CD4-positive, CD25-positive, alpha-beta regulatory T cell (primary cell): ENCODE results near the gene MYT1. TPM values are rescaled to one million over a fixed set of nuclear protein-coding genes. Genes with fewer than 3 reads are reported as not detected.

Source experiments
- ATAC-seq, 2 donors: fragments of 150-1000 bp; cut with Tn5 transposase; one replicate each; pipeline ENCODE4 v1.10.0; 2021; ENCODE audit warnings: low read depth in 2 of 2, moderate number of reproducible peaks in 2 of 2, moderate library complexity in 1 of 2
- DNase-seq, 3 donors: peaks; one replicate each; pipeline versions ENCODE4 v3.0.0 to v3.0.0-alpha.2; 2012 to 2022; ENCODE audit warnings: mixed read lengths in 1 of 3
- H3K27ac ChIP-seq: one replicate; pipeline ENCODE4 v1.7.0; 2013; ENCODE audit warnings: mild to moderate bottlenecking, low read length; ENCODE audit not compliant: insufficient read depth, poor library complexity, severe bottlenecking
- H3K27me3 ChIP-seq: one replicate; pipeline ENCODE4 v1.7.0; 2013; ENCODE audit warnings: low read length; ENCODE audit not compliant: control insufficient read depth, insufficient read depth
- H3K36me3 ChIP-seq: one replicate; pipeline ENCODE4 v1.7.0; 2013; ENCODE audit warnings: mild to moderate bottlenecking, low read length, moderate library complexity; ENCODE audit not compliant: control insufficient read depth, insufficient read depth
- H3K4me1 ChIP-seq: 2 replicates; pipeline ENCODE4 v1.7.0; 2013; ENCODE audit warnings: mild to moderate bottlenecking, low read length; ENCODE audit not compliant: insufficient read depth, control insufficient read depth, poor library complexity, severe bottlenecking
- H3K4me3 ChIP-seq: one replicate; pipeline ENCODE4 v1.7.0; 2013; ENCODE audit warnings: low read depth, mild to moderate bottlenecking, low read length, moderate library complexity
- H3K9me3 ChIP-seq, 2 experiments: 1 replicate in 1 of 2; 2 replicates in 1 of 2; pipeline ENCODE4 v1.7.0; 2013; ENCODE audit warnings: low read length in 2 of 2, mild to moderate bottlenecking in 1 of 2, moderate library complexity in 1 of 2; ENCODE audit not compliant: control insufficient read depth in 2 of 2
- H3K27ac Mint-ChIP-seq, 3 donors: one replicate each; pipeline ENCODE4 v1.8.0; 2020 to 2022; ENCODE audit warnings: mild to moderate bottlenecking in 3 of 3, mixed read lengths in 3 of 3, moderate library complexity in 2 of 3
- H3K27me3 Mint-ChIP-seq: one replicate; pipeline ENCODE4 v1.8.0; 2022; ENCODE audit warnings: mild to moderate bottlenecking, mixed read lengths
- H3K36me3 Mint-ChIP-seq: one replicate; pipeline ENCODE4 v1.8.0; 2020; ENCODE audit warnings: mixed read lengths
- H3K4me1 Mint-ChIP-seq, 4 donors: one replicate each; pipeline ENCODE4 v1.8.0; 2020 to 2022; ENCODE audit warnings: mixed read lengths in 4 of 4, mild to moderate bottlenecking in 1 of 4
- H3K4me3 Mint-ChIP-seq, 4 donors: one replicate each; pipeline ENCODE4 v1.8.0; 2020 to 2022; ENCODE audit warnings: mild to moderate bottlenecking in 4 of 4, mixed read lengths in 4 of 4, moderate library complexity in 3 of 4
- H3K9me3 Mint-ChIP-seq, 7 donors: one replicate each; pipeline ENCODE4 v1.8.0; 2020 to 2022; ENCODE audit warnings: mixed read lengths in 7 of 7, mild to moderate bottlenecking in 3 of 7, moderate library complexity in 2 of 7
- polyA plus RNA-seq, 4 donors: library from polyadenylated mRNA; unstranded; fragments of 300-500 nt; fragmentation: Illumina TruSeq; gene quantifications; one replicate each; pipeline ENCODE4 v1.2.3, GENCODE V29; 2021
- total RNA-seq: library from RNA; stranded (reverse); gene quantifications from one replicate; pipeline ENCODE4 v1.2.3, GENCODE V29; 2022

The MYT1 gene
- total and polyA plus RNA-seq, 5 donors from 2014 or later, result 0.14 TPM; not detected in 4

DNA sequence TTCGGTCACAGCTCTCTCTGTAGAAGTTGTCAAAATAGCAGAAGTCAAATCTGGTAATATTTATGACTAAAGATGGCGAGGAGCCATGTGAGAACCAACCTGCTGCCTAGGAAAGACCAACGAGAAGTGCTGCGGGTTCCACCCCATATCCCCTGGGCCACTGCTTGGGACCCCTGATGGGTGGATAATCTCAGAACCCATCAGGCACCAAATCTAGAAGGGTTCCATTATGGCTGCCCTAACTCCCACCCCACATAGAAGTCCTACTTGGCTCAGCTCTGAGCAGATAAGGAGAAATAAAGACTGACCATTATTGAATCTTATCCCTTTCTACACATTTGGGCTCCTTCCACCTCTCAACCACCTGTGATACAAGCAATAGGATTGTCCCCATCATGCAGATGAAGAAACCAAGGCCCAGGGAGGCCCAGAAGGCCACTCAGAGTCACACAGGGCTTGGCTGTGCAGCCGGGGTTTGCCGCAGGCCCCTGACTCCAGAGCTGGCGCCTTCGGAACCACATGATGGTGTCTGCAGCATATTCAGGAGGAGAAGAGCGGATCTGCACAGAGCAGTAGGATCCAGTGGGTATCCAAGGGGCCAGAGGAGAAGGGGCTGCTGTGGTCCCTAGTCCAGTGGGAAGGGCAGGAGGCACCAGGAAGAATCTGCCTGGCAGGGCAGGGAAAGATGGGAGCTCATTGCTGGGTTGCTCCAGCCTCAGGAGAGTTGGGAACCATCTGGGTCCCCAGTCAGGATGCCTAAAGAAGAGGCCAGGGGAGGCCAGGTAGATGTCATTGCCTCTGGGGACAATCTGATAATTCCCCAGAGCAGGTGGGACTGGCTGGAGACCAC, 81.7 kb downstream of the MYT1 start:
- Mint-ChIP-seq H3K4me1 (peaks cover 0 to 2% (median 0%) of the 10 kb centered on the region in 4 donors), H3K36me3 (no peaks in the 10 kb centered on the region), H3K9me3 (no peaks in the 10 kb centered on the region), H3K4me3 (no peak overlapping the region), H3K27me3 (peaks cover 57% of the 10 kb centered on the region), H3K27ac (peak overlapping the region in 1 of 3 donors; percentile 54)
- no peaks in the 10 kb centered on the region for H3K36me3 ChIP-seq
- H3K27ac ChIP-seq, result no peak overlapping the region
- H3K4me1 ChIP-seq, result no peaks in the 10 kb centered on the region
- H3K9me3 ChIP-seq, result no peaks in the 10 kb centered on the region
- H3K27me3 ChIP-seq, result no peaks in the 10 kb centered on the region
- ATAC-seq (no peak), DNase-seq (no peak)
- no peak overlapping the region for H3K4me3 ChIP-seq

DNA sequence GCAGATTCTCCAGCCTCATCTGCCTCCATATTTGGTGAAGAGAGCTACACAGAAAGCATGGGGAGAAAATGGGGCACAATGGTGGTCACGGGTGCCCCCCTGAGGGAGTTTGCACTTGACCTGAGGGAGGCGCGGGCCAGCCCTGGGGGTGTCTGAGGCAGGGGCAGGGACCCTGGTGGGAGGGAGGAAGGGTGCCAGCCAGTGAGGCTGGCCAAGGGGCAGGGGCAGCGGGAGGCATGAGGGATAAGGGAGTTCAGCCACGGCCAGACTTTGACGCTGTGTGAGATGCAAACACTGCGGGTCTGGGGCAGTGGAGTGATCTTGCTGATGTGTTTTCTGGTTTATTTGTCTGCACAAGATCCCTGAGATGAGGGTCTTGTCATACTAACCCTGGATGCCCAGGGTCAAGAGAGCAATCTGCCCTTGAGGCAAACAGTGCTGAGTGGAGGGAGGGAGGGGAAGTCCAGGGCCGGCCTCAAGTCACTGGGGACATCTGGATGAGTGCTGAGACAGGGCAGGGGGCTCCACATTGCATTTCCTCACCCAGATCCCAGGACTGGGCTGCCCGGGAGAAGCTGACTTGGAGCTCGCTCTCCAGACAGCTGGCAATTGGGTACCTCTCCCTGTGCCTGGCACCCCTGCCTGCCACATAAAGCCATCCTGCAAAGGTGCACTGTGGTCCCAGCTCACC, 82.5 kb downstream of the MYT1 start:
- no peaks in the 10 kb centered on the region for H3K9me3 Mint-ChIP-seq
- H3K4me1 Mint-ChIP-seq, result peaks cover 0 to 2% (median 0%) of the 10 kb centered on the region in 4 donors
- ATAC-seq, result no peak
- no peak overlapping the region for H3K4me3 Mint-ChIP-seq
- Histone ChIP-seq H3K36me3 (no peaks in the 10 kb centered on the region), H3K27me3 (peaks cover 3% of the 10 kb centered on the region), H3K27ac (no peak overlapping the region), H3K4me3 (no peak overlapping the region), H3K4me1 (no peaks in the 10 kb centered on the region), H3K9me3 (no peaks in the 10 kb centered on the region)
- H3K36me3 Mint-ChIP-seq, result no peaks in the 10 kb centered on the region
- H3K27ac Mint-ChIP-seq, result peak overlapping the region in 1 of 3 donors; percentile 54
- DNase-seq, result no peak
- H3K27me3 Mint-ChIP-seq, result peaks cover 63% of the 10 kb centered on the region

DNA sequence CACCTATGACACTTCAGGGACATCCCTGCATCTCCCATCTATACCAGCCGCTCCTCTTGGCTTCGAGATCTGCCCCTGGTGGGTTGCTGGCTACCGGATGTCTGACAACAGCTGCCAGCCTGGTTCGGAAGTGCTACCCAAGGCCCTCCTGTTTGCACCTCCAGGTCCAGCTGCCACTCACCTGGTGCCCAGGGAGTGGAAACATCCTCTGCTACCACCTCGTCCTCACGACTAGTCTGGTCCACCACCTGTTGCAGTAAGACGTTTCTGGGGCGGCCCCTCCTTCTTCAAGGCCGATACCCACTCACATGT, 83.0 kb downstream of the MYT1 start:
- DNase-seq (no peak), ATAC-seq (no peak)
- H3K4me3 ChIP-seq, result no peak overlapping the region
- no peaks in the 10 kb centered on the region for H3K36me3 ChIP-seq
- Mint-ChIP-seq H3K36me3 (no peaks in the 10 kb centered on the region), H3K27ac (no peak overlapping the region), H3K4me3 (no peak overlapping the region), H3K27me3 (peaks cover 58% of the 10 kb centered on the region), H3K9me3 (no peaks in the 10 kb centered on the region), H3K4me1 (peaks cover 0 to 2% (median 0%) of the 10 kb centered on the region in 4 donors)
- H3K9me3 ChIP-seq, result no peaks in the 10 kb centered on the region
- H3K27me3 ChIP-seq, result peaks cover 4% of the 10 kb centered on the region
- no peak overlapping the region for H3K27ac ChIP-seq
- H3K4me1 ChIP-seq, result no peaks in the 10 kb centered on the region

DNA sequence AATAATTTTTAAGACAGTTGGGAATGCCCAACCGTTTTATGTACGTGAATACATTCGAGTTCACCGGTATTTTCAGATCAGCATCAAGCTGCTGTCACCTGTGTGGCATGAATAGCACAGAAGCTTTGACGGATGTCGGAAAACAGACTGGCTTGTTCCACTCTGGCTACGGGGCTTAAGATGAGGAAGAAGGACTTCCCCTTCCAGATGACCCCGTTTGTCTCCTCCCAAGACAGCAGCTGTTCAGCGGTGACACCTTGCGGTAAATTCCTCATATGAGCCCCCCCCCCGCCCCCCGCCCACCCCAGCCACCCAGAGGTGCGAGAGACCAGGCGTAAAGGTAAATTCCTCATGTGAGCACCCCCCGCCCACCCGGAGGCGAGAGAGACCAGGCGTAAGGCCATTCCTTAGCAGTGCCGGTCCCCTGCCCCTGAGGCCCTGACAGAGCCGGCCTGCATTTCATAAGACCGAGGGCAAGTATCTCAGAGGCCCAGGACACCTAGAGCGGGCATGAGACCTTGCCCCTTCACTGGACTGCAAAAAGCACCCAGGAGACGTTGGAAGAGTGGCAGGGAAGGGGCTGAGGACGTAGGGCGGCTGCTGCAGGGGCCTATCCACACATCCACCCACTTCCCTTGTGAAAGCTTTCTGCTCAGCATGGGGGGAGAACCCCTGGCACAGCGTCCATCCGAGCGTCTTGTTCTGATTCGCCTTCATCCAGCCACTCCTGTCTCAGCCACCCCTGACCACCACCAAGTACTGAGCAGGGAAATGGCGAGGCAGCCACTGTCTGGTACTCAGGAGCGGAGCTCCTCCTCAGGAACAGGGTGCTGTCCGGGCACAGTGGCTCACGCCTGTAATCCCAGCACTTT, 84.0 kb downstream of the MYT1 start:
- no peak for DNase-seq
- Histone ChIP-seq H3K9me3 (no peaks in the 10 kb centered on the region), H3K27me3 (peaks cover 6% of the 10 kb centered on the region), H3K4me1 (no peaks in the 10 kb centered on the region), H3K4me3 (no peak overlapping the region), H3K36me3 (no peaks in the 10 kb centered on the region), H3K27ac (no peak overlapping the region)
- Mint-ChIP-seq H3K9me3 (no peaks in the 10 kb centered on the region), H3K36me3 (no peaks in the 10 kb centered on the region), H3K27ac (no peak overlapping the region), H3K27me3 (peaks cover 58% of the 10 kb centered on the region), H3K4me3 (no peak overlapping the region), H3K4me1 (peaks cover 0 to 2% (median 0%) of the 10 kb centered on the region in 4 donors)
- no peak for ATAC-seq

DNA sequence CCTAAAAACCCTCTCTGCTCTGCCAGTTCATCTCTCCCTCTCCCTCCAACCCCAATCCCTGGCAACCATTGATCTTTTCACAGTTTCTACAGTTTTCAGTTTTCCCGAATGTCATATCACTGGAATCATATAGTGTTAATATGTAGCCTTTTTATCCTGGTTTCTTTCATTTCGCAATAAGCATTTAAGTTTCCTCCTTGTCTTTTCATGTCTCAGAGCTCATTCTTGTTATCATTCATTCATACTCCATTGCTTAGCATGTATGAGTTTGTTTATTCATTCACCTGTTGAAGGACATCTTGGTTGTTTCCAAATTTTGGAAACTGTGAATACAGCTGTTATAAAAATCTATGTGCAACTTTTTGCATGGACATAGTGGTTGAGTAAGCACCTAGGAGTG, 85.8 kb downstream of the MYT1 start:
- no peaks in the 10 kb centered on the region for H3K36me3 ChIP-seq
- Mint-ChIP-seq H3K27ac (no peak overlapping the region), H3K36me3 (no peaks in the 10 kb centered on the region), H3K4me3 (no peak overlapping the region), H3K9me3 (no peaks in the 10 kb centered on the region), H3K27me3 (peaks cover 54% of the 10 kb centered on the region), H3K4me1 (peaks cover 0 to 14% (median 5%) of the 10 kb centered on the region in 4 donors)
- no peak overlapping the region for H3K4me3 ChIP-seq
- H3K9me3 ChIP-seq, result no peaks in the 10 kb centered on the region
- H3K27ac ChIP-seq, result no peak overlapping the region
- H3K4me1 ChIP-seq, result peaks cover 1% of the 10 kb centered on the region
- ATAC-seq (no peak), DNase-seq (no peak)
- H3K27me3 ChIP-seq, result peaks cover 6% of the 10 kb centered on the region

DNA sequence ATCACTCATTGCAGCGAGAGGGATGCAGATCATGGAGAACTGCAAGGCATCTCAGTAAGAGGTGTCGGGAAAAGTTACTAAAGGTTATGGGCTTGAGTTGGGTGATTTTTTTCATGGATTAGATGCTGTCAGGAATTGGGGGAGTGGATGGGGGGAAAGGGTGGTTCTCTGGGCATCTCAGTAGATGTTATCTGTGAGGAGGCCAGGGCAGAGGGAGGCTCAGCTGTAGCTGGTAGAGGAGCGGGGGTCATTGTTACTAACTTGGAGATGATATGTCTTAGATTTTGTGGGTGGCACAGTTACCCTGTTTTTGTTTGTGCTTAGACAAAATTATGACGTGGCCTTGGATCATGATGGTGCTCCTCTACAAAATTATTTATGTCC, 88.7 kb downstream of the MYT1 start:
- DNase-seq (no peak), ATAC-seq (no peak)
- H3K4me1 ChIP-seq, result peaks cover 27% of the 10 kb centered on the region
- no peaks in the 10 kb centered on the region for H3K9me3 Mint-ChIP-seq
- peaks cover 3% of the 10 kb centered on the region for H3K36me3 Mint-ChIP-seq
- peaks cover 38% of the 10 kb centered on the region for H3K27me3 Mint-ChIP-seq
- peaks cover 19 to 33% (median 21%) of the 10 kb centered on the region in 4 donors for H3K4me1 Mint-ChIP-seq
- no peaks in the 10 kb centered on the region for H3K9me3 ChIP-seq
- peak overlapping the region in 2 of 3 donors; percentile 42 to 63 for H3K27ac Mint-ChIP-seq
- no peaks in the 10 kb centered on the region for H3K36me3 ChIP-seq
- H3K27me3 ChIP-seq, result peaks cover 6% of the 10 kb centered on the region
- no peak overlapping the region for H3K4me3 Mint-ChIP-seq
- H3K4me3 ChIP-seq, result no peak overlapping the region
- H3K27ac ChIP-seq, result no peak overlapping the region

DNA sequence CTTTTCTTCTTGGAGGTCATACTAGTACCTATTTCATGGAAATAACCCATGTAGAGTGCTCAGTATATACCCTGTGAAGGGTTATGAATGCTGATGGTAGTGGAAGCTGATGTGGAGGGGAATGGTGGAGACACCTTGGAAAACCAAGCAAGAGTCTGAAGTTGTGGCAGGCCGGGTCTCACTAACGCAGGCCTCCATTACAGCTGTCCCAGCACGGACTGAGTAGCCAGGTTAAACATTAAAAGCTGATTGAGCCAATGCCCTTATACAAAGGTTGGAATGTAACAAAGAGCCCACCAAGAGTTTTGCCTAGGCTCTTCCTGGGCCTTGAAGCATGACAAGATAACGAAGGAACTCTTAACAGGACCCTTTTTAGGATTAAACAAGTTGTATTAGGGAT, 89.2 kb downstream of the MYT1 start:
- ATAC-seq, result no peak
- peaks cover 6% of the 10 kb centered on the region for H3K27me3 ChIP-seq
- no peak overlapping the region for H3K27ac ChIP-seq
- H3K9me3 ChIP-seq, result no peaks in the 10 kb centered on the region
- Mint-ChIP-seq H3K27ac (no peak overlapping the region), H3K4me1 (peaks cover 24 to 37% (median 25%) of the 10 kb centered on the region in 4 donors), H3K9me3 (no peaks in the 10 kb centered on the region), H3K36me3 (peaks cover 3% of the 10 kb centered on the region), H3K4me3 (peak overlapping the region in 1 of 4 donors; percentile 96), H3K27me3 (peaks cover 38% of the 10 kb centered on the region)
- peaks cover 32% of the 10 kb centered on the region for H3K4me1 ChIP-seq
- H3K4me3 ChIP-seq, result no peak overlapping the region
- H3K36me3 ChIP-seq, result no peaks in the 10 kb centered on the region
- DNase-seq, result no peak
